Measurements from ENCODE around the gene CDC42SE2. TPM values are rescaled to one million over a fixed set of nuclear protein-coding genes. Genes with fewer than 3 reads are reported as not detected.

The CDC42SE2 gene
- total RNA-seq, 1 experiment from 2014 or later = 23.2 TPM

DNA sequence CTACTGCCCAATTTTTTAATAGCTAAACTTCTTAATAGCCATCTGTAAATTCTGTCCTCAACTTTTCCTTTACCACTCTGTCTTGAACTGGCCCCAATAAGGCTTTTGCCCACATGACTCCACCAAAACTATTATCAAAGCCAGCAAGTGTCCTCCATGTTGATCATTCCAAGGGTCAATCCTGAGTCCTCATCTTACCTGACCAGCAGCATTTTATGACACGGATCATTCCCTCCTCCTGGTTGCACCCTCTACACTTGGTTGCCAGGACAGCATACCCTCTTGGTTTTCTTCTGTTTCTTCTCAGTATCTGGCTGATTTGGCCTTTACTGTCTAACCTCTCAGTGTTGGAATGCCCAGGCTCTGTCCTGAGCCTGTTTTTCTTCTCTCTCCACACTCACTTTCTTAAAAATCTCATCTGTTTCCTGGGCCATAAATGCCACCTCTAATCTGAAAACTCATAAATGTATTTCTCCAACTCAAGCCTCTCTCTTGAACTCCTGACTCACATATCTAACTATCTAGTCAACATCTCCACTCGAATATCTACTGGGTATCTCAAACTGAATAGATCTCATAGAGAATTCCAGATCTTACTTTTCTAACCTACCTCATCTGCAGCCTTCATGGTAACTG, 40.0 kb upstream of the CDC42SE2 start:
- no peak overlapping the region for H3K27ac Mint-ChIP-seq
- Histone ChIP-seq H3K23me2 (ENCODE audit: insufficient read length, low read depth, low read length, poor library complexity, severe bottlenecking) (no peaks in the 10 kb centered on the region), H2BK20ac (ENCODE audit: low read depth, low read length, poor library complexity, severe bottlenecking) (no peak overlapping the region), H3K79me2 (ENCODE audit: insufficient read depth, low read length) (no peaks in the 10 kb centered on the region), H3T11ph (ENCODE audit: low read length) (no peak overlapping the region), H4K20me1 (ENCODE audit: control insufficient read depth, insufficient read depth, insufficient read length) (no peaks in the 10 kb centered on the region), H4K91ac (ENCODE audit: insufficient read length, low read depth, low read length) (no peak overlapping the region), H3K18ac (ENCODE audit: insufficient read length, low read depth, low read length) (no peak overlapping the region), H2BK120ac (ENCODE audit: low read depth, low read length, poor library complexity, severe bottlenecking) (no peak overlapping the region), H3K23ac (ENCODE audit: insufficient read length, low read depth, low read length) (no peak overlapping the region), H2AK5ac (ENCODE audit: insufficient read length, low read length) (no peak overlapping the region), H3K27me3 (ENCODE audit: insufficient read depth, low read length) (no peaks in the 10 kb centered on the region), H4K5ac (ENCODE audit: insufficient read length, low read depth, low read length) (no peak overlapping the region), H3K14ac (ENCODE audit: insufficient read depth, low read length) (no peak overlapping the region), H4K8ac (replicated peaks; ENCODE audit: insufficient read length, low read depth, low read length) (no peak overlapping the region), H2BK12ac (ENCODE audit: insufficient read length, low read depth, low read length) (no peak overlapping the region), H2BK5ac (ENCODE audit: insufficient read length, low read length) (no peak overlapping the region), H3K9me3 (ENCODE audit: control insufficient read depth, low read depth, low read length) (no peaks in the 10 kb centered on the region), H3K4ac (ENCODE audit: low read depth, low read length) (no peak overlapping the region), H3K79me1 (ENCODE audit: insufficient read depth, low read depth, low read length, poor library complexity, severe bottlenecking) (no peaks in the 10 kb centered on the region), H2BK15ac (ENCODE audit: low read depth, low read length) (no peak overlapping the region), H3K9ac (ENCODE audit: extremely low read depth, insufficient read length, low read length) (no peak overlapping the region), H3K56ac (ENCODE audit: insufficient read length, low read depth, low read length) (no peak overlapping the region), H3K4me2 (ENCODE audit: insufficient read depth, insufficient read length, low read length) (no peak overlapping the region), H3K4me1 (ENCODE audit: insufficient read depth, low read length) (no peaks in the 10 kb centered on the region), H2AFZ (ENCODE audit: low read length) (no peak overlapping the region), H3K27ac (ENCODE audit: insufficient read length, low read depth, low read length) (no peak overlapping the region)
- H3K4me1 Mint-ChIP-seq = no peaks in the 10 kb centered on the region
- H3K27me3 Mint-ChIP-seq (ENCODE audit: low read depth) = no peaks in the 10 kb centered on the region
- no CpG with 5 or more reads among the region's 2 CpGs for WGBS (ENCODE audit: extremely low coverage, insufficient read length, low lambda C conversion rate)
- no peaks in the 10 kb centered on the region for H3K36me3 Mint-ChIP-seq (ENCODE audit: insufficient read depth in 1 of 3, low read depth in 3 of 3)
- H3K9me3 Mint-ChIP-seq = no peaks in the 10 kb centered on the region
- H3K4me3 Mint-ChIP-seq = no peak overlapping the region
- no peak for DNase-seq
- TF ChIP-seq, protein P1, sequence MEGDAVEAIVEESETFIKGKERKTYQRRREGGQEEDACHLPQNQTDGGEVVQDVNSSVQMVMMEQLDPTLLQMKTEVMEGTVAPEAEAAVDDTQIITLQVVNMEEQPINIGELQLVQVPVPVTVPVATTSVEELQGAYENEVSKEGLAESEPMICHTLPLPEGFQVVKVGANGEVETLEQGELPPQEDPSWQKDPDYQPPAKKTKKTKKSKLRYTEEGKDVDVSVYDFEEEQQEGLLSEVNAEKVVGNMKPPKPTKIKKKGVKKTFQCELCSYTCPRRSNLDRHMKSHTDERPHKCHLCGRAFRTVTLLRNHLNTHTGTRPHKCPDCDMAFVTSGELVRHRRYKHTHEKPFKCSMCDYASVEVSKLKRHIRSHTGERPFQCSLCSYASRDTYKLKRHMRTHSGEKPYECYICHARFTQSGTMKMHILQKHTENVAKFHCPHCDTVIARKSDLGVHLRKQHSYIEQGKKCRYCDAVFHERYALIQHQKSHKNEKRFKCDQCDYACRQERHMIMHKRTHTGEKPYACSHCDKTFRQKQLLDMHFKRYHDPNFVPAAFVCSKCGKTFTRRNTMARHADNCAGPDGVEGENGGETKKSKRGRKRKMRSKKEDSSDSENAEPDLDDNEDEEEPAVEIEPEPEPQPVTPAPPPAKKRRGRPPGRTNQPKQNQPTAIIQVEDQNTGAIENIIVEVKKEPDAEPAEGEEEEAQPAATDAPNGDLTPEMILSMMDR (conservative IDR thresholded peaks at IDR 0.05) = no peak
